ENCODE results near the gene CCDC85C. TPM values are rescaled to one million over a fixed set of nuclear protein-coding genes. Genes with fewer than 3 reads are reported as not detected.

CCDC85C gene
- total RNA-seq, 2 experiments from 2014 or later: 6.4 to 15.0 TPM

- no peak for TF ChIP-seq CTCF (conservative IDR thresholded peaks at IDR 0.05; ENCODE audit: low read length)
- no peak for TF ChIP-seq EZH2phosphoT487 (IDR thresholded peaks at IDR 0.05; ENCODE audit: borderline replicate concordance, low read depth, low read length)
- intact Hi-C loops (cut with micrococcal nuclease; ENCODE audit: unreplicated experiment): no loop called here
- Histone ChIP-seq H3K79me2 (ENCODE audit: insufficient read depth, low read depth, low read length) (no peaks in the 10 kb centered on the region), H3K9me3 (ENCODE audit: low read length) (no peaks in the 10 kb centered on the region), H3K36me3 (ENCODE audit: insufficient read depth, low read length) (no peaks in the 10 kb centered on the region), H3K4me3 (ENCODE audit: low read depth, low read length, poor library complexity, severe bottlenecking) (no peak overlapping the region), H3K4me2 (ENCODE audit: low read length) (no peak overlapping the region), H4K20me1 (ENCODE audit: insufficient read depth, low read length) (no peaks in the 10 kb centered on the region), H3K9me2 (ENCODE audit: insufficient read depth, low read length) (no peaks in the 10 kb centered on the region), H3K4me1 (ENCODE audit: insufficient read depth, low read length, poor library complexity, severe bottlenecking) (no peaks in the 10 kb centered on the region), H2AFZ (ENCODE audit: low read length) (no peak overlapping the region), H3K27ac (ENCODE audit: low read depth, low read length, poor library complexity, severe bottlenecking) (no peak overlapping the region)
- POLR2A ChIA-PET: no interaction called here
- CTCF ChIA-PET (ENCODE audit: unreplicated experiment): interaction anchor here (0.6 kb wide), 1 partner anchor 12 kb away, joined by 3 read pairs; no protein-coding TSS in a partner anchor
- DNase-seq (ENCODE audit: low spot score): no peak
- BruUV-seq (replicated peaks): no TSS peak
Observed at GRCh38 chr14:99564926-99565259, 39.1 kb downstream of the CCDC85C start.

- Histone ChIP-seq H2AFZ (ENCODE audit: low read length) (no peak overlapping the region), H4K20me1 (ENCODE audit: insufficient read depth, low read length) (no peaks in the 10 kb centered on the region), H3K36me3 (ENCODE audit: insufficient read depth, low read length) (no peaks in the 10 kb centered on the region), H3K4me1 (ENCODE audit: insufficient read depth, low read length, poor library complexity, severe bottlenecking) (no peaks in the 10 kb centered on the region), H3K79me2 (ENCODE audit: insufficient read depth, low read depth, low read length) (no peaks in the 10 kb centered on the region), H3K9me2 (ENCODE audit: insufficient read depth, low read length) (no peaks in the 10 kb centered on the region), H3K4me2 (ENCODE audit: low read length) (no peak overlapping the region), H3K9me3 (ENCODE audit: low read length) (no peaks in the 10 kb centered on the region), H3K4me3 (ENCODE audit: low read depth, low read length, poor library complexity, severe bottlenecking) (no peak overlapping the region), H3K27ac (ENCODE audit: low read depth, low read length, poor library complexity, severe bottlenecking) (no peak overlapping the region)
- no peak for TF ChIP-seq EZH2phosphoT487 (IDR thresholded peaks at IDR 0.05; ENCODE audit: borderline replicate concordance, low read depth, low read length)
- no peak for TF ChIP-seq CTCF (conservative IDR thresholded peaks at IDR 0.05; ENCODE audit: low read length)
- ChIA-PET POLR2A (no interaction called here), CTCF (ENCODE audit: unreplicated experiment) (interaction anchor here (0.6 kb wide), 1 partner anchor 13 kb away, joined by 3 read pairs; no protein-coding TSS in a partner anchor)
- intact Hi-C loops (cut with micrococcal nuclease; ENCODE audit: unreplicated experiment): no loop called here
- BruUV-seq (replicated peaks): no TSS peak
- DNase-seq (ENCODE audit: low spot score): no peak
Observed at GRCh38 chr14:99564256-99564925, 39.6 kb downstream of the CCDC85C start.

- BruUV-seq (replicated peaks): no TSS peak
Observed at GRCh38 chr14:99563749-99564129, 40.3 kb downstream of the CCDC85C start.

More at GRCh38 chr14:99563749-99564129, 40.3 kb downstream of the CCDC85C start:
- CTCF ChIA-PET (ENCODE audit: unreplicated experiment): no interaction called here
- Histone ChIP-seq H3K4me2 (ENCODE audit: low read length) (no peak overlapping the region), H3K79me2 (ENCODE audit: insufficient read depth, low read depth, low read length) (no peaks in the 10 kb centered on the region), H2AFZ (ENCODE audit: low read length) (no peak overlapping the region), H3K4me3 (ENCODE audit: low read depth, low read length, poor library complexity, severe bottlenecking) (no peak overlapping the region), H4K20me1 (ENCODE audit: insufficient read depth, low read length) (no peaks in the 10 kb centered on the region), H3K4me1 (ENCODE audit: insufficient read depth, low read length, poor library complexity, severe bottlenecking) (no peaks in the 10 kb centered on the region), H3K9me3 (ENCODE audit: low read length) (no peaks in the 10 kb centered on the region), H3K9me2 (ENCODE audit: insufficient read depth, low read length) (no peaks in the 10 kb centered on the region), H3K36me3 (ENCODE audit: insufficient read depth, low read length) (no peaks in the 10 kb centered on the region), H3K27ac (ENCODE audit: low read depth, low read length, poor library complexity, severe bottlenecking) (no peak overlapping the region)
- POLR2A ChIA-PET: no interaction called here
- no peak for DNase-seq (ENCODE audit: low spot score)
- intact Hi-C loops (cut with micrococcal nuclease; ENCODE audit: unreplicated experiment): no loop called here
- TF ChIP-seq EZH2phosphoT487 (IDR thresholded peaks at IDR 0.05; ENCODE audit: borderline replicate concordance, low read depth, low read length) (no peak), CTCF (conservative IDR thresholded peaks at IDR 0.05; ENCODE audit: low read length) (no peak)

Measured in OCI-LY7 (cell line).